Measurements from ENCODE around the gene SLC26A11. TPM values are rescaled to one million over a fixed set of nuclear protein-coding genes. Genes with fewer than 3 reads are reported as not detected.

SLC26A11 gene
- total RNA-seq, 1 experiment from 2014 or later, result 17.7 TPM

DNA sequence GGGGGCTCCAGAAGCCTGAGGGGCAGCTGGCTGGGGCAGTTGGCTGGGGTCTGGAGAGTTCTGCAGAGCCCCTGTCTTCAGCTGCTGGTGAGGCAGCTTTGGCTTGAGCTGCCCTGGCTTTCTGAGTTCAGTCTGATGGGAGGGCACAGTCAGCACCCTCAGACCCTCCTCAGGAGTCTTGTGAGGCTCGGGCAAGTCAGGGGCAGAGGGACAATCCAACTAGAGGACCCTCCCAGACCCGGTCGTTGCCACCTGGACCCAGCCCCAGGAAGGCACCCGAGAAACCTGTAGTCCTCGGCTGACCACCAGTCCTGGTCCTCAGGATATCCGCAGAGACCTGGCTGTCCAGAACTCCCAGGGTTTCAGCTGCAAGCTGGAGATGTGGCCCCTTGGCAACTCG is 48.5 kb upstream of the SLC26A11 start (continued):
- no peak for TF ChIP-seq REST (IDR thresholded peaks at IDR 0.05; ENCODE audit: low read depth)

GRCh38 chr17:80173126-80173525 is 47.1 kb upstream of the SLC26A11 start:
- no peak for DNase-seq (ENCODE audit: low read depth, low spot score)
- no peak overlapping the region for H3K9ac ChIP-seq (ENCODE audit: low read length)
- H3K4me2 ChIP-seq (ENCODE audit: low read length), result no peak overlapping the region
- ChIA-PET CTCF (no interaction called here), POLR2A (interaction anchor here (0.7 kb wide), 1 partner anchor 334 kb away, joined by 3 read pairs; the partner anchor contains the start of gene CBX4), RAD21 (ENCODE audit: low non-redundant PET in 1 of 2, low total read pairs in 2 of 2, uncharacterized antibody in 2 of 2, unreplicated experiment in 2 of 2) (no interaction called here)
- no peak overlapping the region for H3K4me3 ChIP-seq (replicated peaks in 1 of 2; ENCODE audit: low read depth in 1 of 2, low read length in 2 of 2)
- no peak for ATAC-seq
- H3K27me3 ChIP-seq (ENCODE audit: insufficient read depth, low read length), result no peaks in the 10 kb centered on the region
- no peak overlapping the region for H3K27ac ChIP-seq (ENCODE audit: low read depth, low read length)
- H3K9me2 ChIP-seq (ENCODE audit: insufficient read depth), result no peaks in the 10 kb centered on the region
- no peaks in the 10 kb centered on the region for H3K9me3 ChIP-seq (ENCODE audit: control insufficient read depth in 1 of 2, insufficient read depth in 1 of 2, low read depth in 1 of 2, low read length in 2 of 2)
- BruUV-seq (replicated peaks), result no TSS peak
- H2AFZ ChIP-seq (ENCODE audit: low read depth, low read length, poor library complexity, severe bottlenecking), result no peak overlapping the region
- no peaks in the 10 kb centered on the region for H3K36me3 ChIP-seq (ENCODE audit: control insufficient read depth in 1 of 2, insufficient read depth in 2 of 2, low read length in 2 of 2)
- H3K79me2 ChIP-seq (ENCODE audit: insufficient read depth, low read length), result no peaks in the 10 kb centered on the region
- intact Hi-C loops (cut with micrococcal nuclease), result no loop called here
- H4K20me1 ChIP-seq (ENCODE audit: insufficient read depth), result no peaks in the 10 kb centered on the region
- peaks cover 10 to 18% of the 10 kb centered on the region in 2 experiments for H3K4me1 ChIP-seq (ENCODE audit: control insufficient read depth in 1 of 2, insufficient read depth in 2 of 2, low read length in 2 of 2)
- TF ChIP-seq, protein P1, sequence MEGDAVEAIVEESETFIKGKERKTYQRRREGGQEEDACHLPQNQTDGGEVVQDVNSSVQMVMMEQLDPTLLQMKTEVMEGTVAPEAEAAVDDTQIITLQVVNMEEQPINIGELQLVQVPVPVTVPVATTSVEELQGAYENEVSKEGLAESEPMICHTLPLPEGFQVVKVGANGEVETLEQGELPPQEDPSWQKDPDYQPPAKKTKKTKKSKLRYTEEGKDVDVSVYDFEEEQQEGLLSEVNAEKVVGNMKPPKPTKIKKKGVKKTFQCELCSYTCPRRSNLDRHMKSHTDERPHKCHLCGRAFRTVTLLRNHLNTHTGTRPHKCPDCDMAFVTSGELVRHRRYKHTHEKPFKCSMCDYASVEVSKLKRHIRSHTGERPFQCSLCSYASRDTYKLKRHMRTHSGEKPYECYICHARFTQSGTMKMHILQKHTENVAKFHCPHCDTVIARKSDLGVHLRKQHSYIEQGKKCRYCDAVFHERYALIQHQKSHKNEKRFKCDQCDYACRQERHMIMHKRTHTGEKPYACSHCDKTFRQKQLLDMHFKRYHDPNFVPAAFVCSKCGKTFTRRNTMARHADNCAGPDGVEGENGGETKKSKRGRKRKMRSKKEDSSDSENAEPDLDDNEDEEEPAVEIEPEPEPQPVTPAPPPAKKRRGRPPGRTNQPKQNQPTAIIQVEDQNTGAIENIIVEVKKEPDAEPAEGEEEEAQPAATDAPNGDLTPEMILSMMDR (IDR thresholded peaks at IDR 0.05 in 2 of 3, conservative IDR thresholded peaks at IDR 0.05 in 1 of 3; ENCODE audit: borderline replicate concordance in 1 of 3, insufficient read depth in 1 of 3, low read depth in 2 of 3, low read length in 2 of 3), result no peak
- TF ChIP-seq ZBTB33 (IDR thresholded peaks at IDR 0.05; ENCODE audit: extremely low read depth, insufficient replicate concordance, low read length) (no peak), SIN3A (IDR thresholded peaks at IDR 0.05; ENCODE audit: low read depth) (no peak), MAX (IDR thresholded peaks at IDR 0.05) (no peak), POLR2AphosphoS5 (IDR thresholded peaks at IDR 0.05; ENCODE audit: low read depth, low read length) (no peak), FOSL1 (IDR thresholded peaks at IDR 0.05; ENCODE audit: low read depth) (no peak), RAD21 (IDR thresholded peaks at IDR 0.05; ENCODE audit: low read depth) (no peak), JUND (IDR thresholded peaks at IDR 0.05) (no peak), REST (IDR thresholded peaks at IDR 0.05; ENCODE audit: low read depth) (no peak), SRF (IDR thresholded peaks at IDR 0.05; ENCODE audit: low read depth) (no peak), CEBPB (IDR thresholded peaks at IDR 0.05; ENCODE audit: low read depth) (no peak), ELF1 (IDR thresholded peaks at IDR 0.05; ENCODE audit: borderline replicate concordance, low read depth) (no peak)
- TF ChIP-seq, protein P2, sequence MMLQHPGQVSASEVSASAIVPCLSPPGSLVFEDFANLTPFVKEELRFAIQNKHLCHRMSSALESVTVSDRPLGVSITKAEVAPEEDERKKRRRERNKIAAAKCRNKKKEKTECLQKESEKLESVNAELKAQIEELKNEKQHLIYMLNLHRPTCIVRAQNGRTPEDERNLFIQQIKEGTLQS (IDR thresholded peaks at IDR 0.05), result no peak

Measured in HCT116 (cell line).